Stomach (tissue), 9 donors: ENCODE measurements around the gene IL20. TPM values are rescaled to one million over a fixed set of nuclear protein-coding genes. Genes with fewer than 3 reads are reported as not detected.
A peak's percentile ranks its signal among the peaks of the same experiment; 100 is the strongest.

Experiments
- DNase-seq, 2 donors: peaks; one replicate each; pipeline versions ENCODE4 v3.0.0 to v3.0.0-alpha.2; 2013 to 2019
- H3K27ac ChIP-seq, 5 donors: fragments of 200-600 bp in 4 of 5; sonication (generic) in 4 of 5; one replicate each; pipeline ENCODE4 v1.5.1; 2013 to 2019; ENCODE audit warnings: mild to moderate bottlenecking in 1 of 5, moderate library complexity in 1 of 5
- H3K27me3 ChIP-seq, 3 donors: fragments of 200-600 bp; sonication (generic); one replicate each; pipeline ENCODE4 v1.5.1; 2017 to 2019; ENCODE audit warnings: mixed run types in 1 of 3
- H3K36me3 ChIP-seq, 4 donors: fragments of 200-600 bp; sonication (generic); 1 replicate in 3 of 4; 2 replicates in 1 of 4; pipeline ENCODE4 v1.5.1; 2016 to 2019
- H3K4me1 ChIP-seq, 4 donors: fragments of 200-600 bp; sonication (generic); one replicate each; pipeline ENCODE4 v1.5.1; 2016 to 2019
- H3K4me3 ChIP-seq, 4 donors: fragments of 200-600 bp; sonication (generic) in 3 of 4; one replicate each; pipeline ENCODE4 v1.5.1; 2016 to 2019; ENCODE audit warnings: mild to moderate bottlenecking in 1 of 4
- H3K9me3 ChIP-seq, 4 donors: fragments of 200-600 bp; sonication (generic); one replicate each; pipeline ENCODE4 v1.5.1; 2016 to 2019
- CTCF ChIP-seq, 7 experiments: fragments of 450-650 bp in 4 of 7; fragments of 200-600 bp in 3 of 7; sonication (generic) in 3 of 7; IDR thresholded peaks; one replicate each; pipeline ENCODE4 v1.5.1; 2016 to 2019; ENCODE audit warnings: antibody characterized with exemption in 7 of 7, control low read depth in 2 of 7, mild to moderate bottlenecking in 1 of 7
- EP300 ChIP-seq: sonication (generic); formaldehyde crosslinking; IDR thresholded peaks from one replicate; pipeline ENCODE4 v1.6.1; 2017; ENCODE audit warnings: antibody characterized with exemption
- POLR2A ChIP-seq, 4 donors: fragments of 450-650 bp; IDR thresholded peaks; one replicate each; pipeline ENCODE4 v1.6.1; 2016; ENCODE audit warnings: antibody characterized with exemption in 4 of 4, control low read depth in 2 of 4, mild to moderate bottlenecking in 1 of 4, moderate library complexity in 1 of 4
- POLR2AphosphoS5 ChIP-seq, 3 donors: sonication (generic); formaldehyde crosslinking; IDR thresholded peaks; one replicate each; pipeline ENCODE4 v1.6.1; 2016; ENCODE audit warnings: antibody characterized with exemption in 3 of 3
- WGBS, 5 donors: extraction: QIAGEN DNeasy Blood & Tissue Kit in 3 of 5; methylation state at CpG; one replicate each; pipeline versions ENCODE4 v1.1.5 to v1.1.7; 2013 to 2018; 5-methylcytosine and 5-hydroxymethylcytosine counted together
- intact Hi-C: fragments of 100-400 bp; cut with DNase I; formaldehyde crosslinking; loops from one replicate; pipeline ENCODE4 v1.15.1; 2023; ENCODE audit warnings: low total_unique reads
- polyA plus RNA-seq, 3 donors: library from polyadenylated mRNA; stranded (reverse); fragments of 200-250 nt; gene quantifications; one replicate each; pipeline ENCODE4 v1.2.3, GENCODE V29; 2013
- total RNA-seq, 5 donors: library from RNA; depleted of rRNA; stranded (reverse); fragments of >200 nt; gene quantifications; one replicate each; pipeline versions ENCODE4 v1.1.0 to v1.2.3, GENCODE V29; 2014 to 2016
- donor health status: healthy with polysubstance abuse.
- donor health status: Bipolar disorder and iron deficiency.
- donor health status: healthy.

IL20 gene
- total and polyA plus RNA-seq, 8 donors = 0.13 TPM; not detected in 7

- Histone ChIP-seq H3K27ac (no peak overlapping the region), H3K4me1 (peaks cover 0 to 12% (median 5%) of the 10 kb centered on the region in 4 donors), H3K9me3 (no peaks in the 10 kb centered on the region), H3K27me3 (no peaks in the 10 kb centered on the region), H3K36me3 (no peaks in the 10 kb centered on the region), H3K4me3 (no peak overlapping the region)
- no peak for DNase-seq
- intact Hi-C loops = no loop called here
- WGBS, 5 donors = 39 to 74% (median 61%) methylated on average over 4 of the region's 4 CpGs
- no peak for TF ChIP-seq CTCF (IDR thresholded peaks at IDR 0.05)
- no peak for TF ChIP-seq POLR2AphosphoS5 (IDR thresholded peaks at IDR 0.05)
- no peak for TF ChIP-seq EP300
- TF ChIP-seq POLR2A (IDR thresholded peaks at IDR 0.05) = no peak
Measured at GRCh38 chr1:206843626-206844025, 21.8 kb upstream of the IL20 start.

- DNase-seq = peak; percentile 54 to 61
Measured at GRCh38 chr1:206846487-206846886, 18.9 kb upstream of the IL20 start.

GRCh38 chr1:206847337-206847834 lies 18.0 kb upstream of the IL20 start:
- no peak for TF ChIP-seq POLR2A (IDR thresholded peaks at IDR 0.05)
- TF ChIP-seq EP300 = no peak
- TF ChIP-seq POLR2AphosphoS5 (IDR thresholded peaks at IDR 0.05) = no peak
- no peak for TF ChIP-seq CTCF (IDR thresholded peaks at IDR 0.05)
- Histone ChIP-seq H3K36me3 (no peaks in the 10 kb centered on the region), H3K27ac (peak overlapping the region in 1 of 5 donors; percentile 2), H3K4me3 (no peak overlapping the region), H3K9me3 (no peaks in the 10 kb centered on the region), H3K27me3 (no peaks in the 10 kb centered on the region), H3K4me1 (peaks cover 0 to 12% (median 5%) of the 10 kb centered on the region in 4 donors)
- intact Hi-C loops = no loop called here
- peak; percentile 49 to 63 for DNase-seq
- WGBS, 5 donors = 59 to 83% (median 79%) methylated on average over 3 of the region's 3 CpGs

More at GRCh38 chr1:206846487-206846886, 18.9 kb upstream of the IL20 start:
- no peaks in the 10 kb centered on the region for H3K27me3 ChIP-seq
- no peaks in the 10 kb centered on the region for H3K9me3 ChIP-seq
- TF ChIP-seq EP300 (no peak), POLR2AphosphoS5 (IDR thresholded peaks at IDR 0.05) (no peak), POLR2A (IDR thresholded peaks at IDR 0.05) (no peak), CTCF (IDR thresholded peaks at IDR 0.05) (no peak)
- no peaks in the 10 kb centered on the region for H3K36me3 ChIP-seq
- no peak overlapping the region for H3K4me3 ChIP-seq
- peaks cover 0 to 12% (median 5%) of the 10 kb centered on the region in 4 donors for H3K4me1 ChIP-seq
- intact Hi-C loops = no loop called here
- no peak overlapping the region for H3K27ac ChIP-seq

- no peak overlapping the region for H3K4me3 ChIP-seq
- 79 to 92% (median 87%) methylated on average over 1 of the region's 1 CpG for WGBS, 5 donors
- no peaks in the 10 kb centered on the region for H3K36me3 ChIP-seq
- no peaks in the 10 kb centered on the region for H3K27me3 ChIP-seq
- TF ChIP-seq CTCF (IDR thresholded peaks at IDR 0.05) = no peak
- no peak for TF ChIP-seq EP300
- no peak for TF ChIP-seq POLR2AphosphoS5 (IDR thresholded peaks at IDR 0.05)
- no peak for TF ChIP-seq POLR2A (IDR thresholded peaks at IDR 0.05)
- no peak overlapping the region for H3K27ac ChIP-seq
- intact Hi-C loops = no loop called here
- peaks cover 0 to 11% (median 5%) of the 10 kb centered on the region in 4 donors for H3K4me1 ChIP-seq
- H3K9me3 ChIP-seq = no peaks in the 10 kb centered on the region
- DNase-seq = no peak
Measured at GRCh38 chr1:206847946-206848345, 17.5 kb upstream of the IL20 start.
